Measurements from ENCODE around the gene MYO7B.

DNA sequence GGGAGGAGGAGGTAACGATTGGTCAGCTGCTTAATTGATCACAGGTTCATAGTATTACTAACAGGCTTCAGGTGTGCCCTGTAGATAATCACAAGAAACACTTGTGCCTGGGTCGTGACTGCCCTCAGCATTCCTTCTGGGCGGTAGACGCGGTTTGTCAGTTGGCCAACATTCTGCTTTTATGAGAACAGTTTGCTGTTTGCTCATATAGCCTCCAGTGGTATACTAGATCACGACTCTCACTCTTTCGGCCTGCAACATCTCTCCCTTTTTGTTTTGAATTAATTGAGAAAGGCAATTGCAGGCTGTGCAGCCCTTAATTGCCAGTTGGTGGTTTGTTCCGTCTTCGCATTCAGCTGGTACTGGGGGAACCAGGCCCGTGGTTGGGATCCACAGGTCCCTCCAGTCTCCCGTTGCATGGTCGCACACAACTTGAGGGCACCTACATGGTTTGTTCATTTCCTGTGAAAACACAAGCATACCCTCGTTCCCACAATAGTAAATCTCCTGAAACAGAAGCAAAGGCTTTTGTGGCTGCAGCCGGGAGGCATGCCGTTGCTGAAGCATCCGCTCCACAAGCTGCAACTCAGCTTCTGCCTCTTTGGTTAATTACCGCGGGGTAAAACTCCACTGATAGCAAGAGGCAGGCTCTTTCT lies 80.2 kb downstream of the MYO7B start:
- TF ChIP-seq, protein P1, sequence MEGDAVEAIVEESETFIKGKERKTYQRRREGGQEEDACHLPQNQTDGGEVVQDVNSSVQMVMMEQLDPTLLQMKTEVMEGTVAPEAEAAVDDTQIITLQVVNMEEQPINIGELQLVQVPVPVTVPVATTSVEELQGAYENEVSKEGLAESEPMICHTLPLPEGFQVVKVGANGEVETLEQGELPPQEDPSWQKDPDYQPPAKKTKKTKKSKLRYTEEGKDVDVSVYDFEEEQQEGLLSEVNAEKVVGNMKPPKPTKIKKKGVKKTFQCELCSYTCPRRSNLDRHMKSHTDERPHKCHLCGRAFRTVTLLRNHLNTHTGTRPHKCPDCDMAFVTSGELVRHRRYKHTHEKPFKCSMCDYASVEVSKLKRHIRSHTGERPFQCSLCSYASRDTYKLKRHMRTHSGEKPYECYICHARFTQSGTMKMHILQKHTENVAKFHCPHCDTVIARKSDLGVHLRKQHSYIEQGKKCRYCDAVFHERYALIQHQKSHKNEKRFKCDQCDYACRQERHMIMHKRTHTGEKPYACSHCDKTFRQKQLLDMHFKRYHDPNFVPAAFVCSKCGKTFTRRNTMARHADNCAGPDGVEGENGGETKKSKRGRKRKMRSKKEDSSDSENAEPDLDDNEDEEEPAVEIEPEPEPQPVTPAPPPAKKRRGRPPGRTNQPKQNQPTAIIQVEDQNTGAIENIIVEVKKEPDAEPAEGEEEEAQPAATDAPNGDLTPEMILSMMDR (IDR thresholded peaks at IDR 0.05), result no peak
- TF ChIP-seq POLR2A (IDR thresholded peaks at IDR 0.05) (no peak), EP300 (IDR thresholded peaks at IDR 0.05) (no peak), POLR2AphosphoS5 (IDR thresholded peaks at IDR 0.05) (no peak)

All from stomach (tissue), 4 donors.